GM18508 (cell line): ENCODE measurements around the gene SIK3.
"Not testable (repeated sequence)": the region's sequence is repeated elsewhere in the genome, so short reads cannot be mapped to it uniquely, and the experiment has no call there.

ENCODE experiments used
- ATAC-seq: cut with Tn5 transposase; IDR thresholded peaks from one replicate; pipeline ENCODE4 v1.9.1; 2021; ENCODE audit warnings: moderate number of reproducible peaks; ENCODE audit not compliant: insufficient read depth, unreplicated experiment

Gene SIK3

DNA sequence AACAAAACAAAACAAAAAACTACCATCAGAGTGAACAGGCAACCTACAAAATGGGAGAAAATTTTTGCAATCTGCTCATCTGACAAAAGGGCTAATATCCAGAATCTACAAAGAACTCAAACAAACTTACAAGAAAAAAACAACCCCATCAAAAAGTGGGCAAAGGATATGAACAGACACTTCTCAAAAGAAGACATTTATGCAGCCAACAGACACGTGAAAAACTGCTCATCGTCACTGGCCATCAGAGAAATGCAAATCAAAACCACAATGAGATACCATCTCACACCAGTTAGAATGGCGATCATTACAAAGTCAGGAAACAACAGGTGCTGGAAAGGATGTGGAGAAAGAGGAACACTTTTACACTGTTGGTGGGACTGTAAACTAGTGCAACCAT is 14.3 kb upstream of the SIK3 start:
- ATAC-seq: not testable (repeated sequence)

DNA sequence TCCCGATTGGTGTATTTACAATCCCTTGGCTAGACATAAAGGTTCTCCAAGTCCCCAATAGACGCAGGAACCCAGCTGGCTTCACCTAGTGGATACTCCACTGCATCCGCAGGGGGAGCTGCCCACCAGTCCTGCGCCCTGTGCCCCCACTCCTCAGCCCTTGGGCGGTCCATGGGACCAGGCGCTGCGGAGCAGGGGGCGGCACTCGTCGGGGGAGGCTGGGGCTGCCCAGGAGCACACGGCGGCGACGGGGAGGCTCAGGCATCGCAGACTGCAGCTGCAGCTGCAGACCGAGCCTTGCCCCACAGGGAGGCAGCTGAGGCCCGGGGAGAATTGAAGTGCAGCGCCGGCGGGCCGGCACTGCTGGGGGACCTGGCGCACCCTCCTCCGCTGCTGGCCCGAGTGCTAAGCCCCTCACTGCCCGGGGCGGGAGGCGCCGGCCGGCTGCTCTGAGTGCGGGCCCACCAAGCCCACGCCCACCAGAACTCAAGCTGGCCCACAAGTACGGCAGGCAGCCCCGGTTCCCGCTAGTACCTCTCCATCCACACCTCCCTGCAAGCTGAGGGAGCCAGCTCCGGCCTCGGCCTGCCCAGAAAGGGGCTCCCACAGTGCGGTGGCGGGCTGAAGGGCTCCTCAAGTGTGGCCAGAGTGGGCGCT is 12.2 kb upstream of the SIK3 start:
- ATAC-seq: no peak

DNA sequence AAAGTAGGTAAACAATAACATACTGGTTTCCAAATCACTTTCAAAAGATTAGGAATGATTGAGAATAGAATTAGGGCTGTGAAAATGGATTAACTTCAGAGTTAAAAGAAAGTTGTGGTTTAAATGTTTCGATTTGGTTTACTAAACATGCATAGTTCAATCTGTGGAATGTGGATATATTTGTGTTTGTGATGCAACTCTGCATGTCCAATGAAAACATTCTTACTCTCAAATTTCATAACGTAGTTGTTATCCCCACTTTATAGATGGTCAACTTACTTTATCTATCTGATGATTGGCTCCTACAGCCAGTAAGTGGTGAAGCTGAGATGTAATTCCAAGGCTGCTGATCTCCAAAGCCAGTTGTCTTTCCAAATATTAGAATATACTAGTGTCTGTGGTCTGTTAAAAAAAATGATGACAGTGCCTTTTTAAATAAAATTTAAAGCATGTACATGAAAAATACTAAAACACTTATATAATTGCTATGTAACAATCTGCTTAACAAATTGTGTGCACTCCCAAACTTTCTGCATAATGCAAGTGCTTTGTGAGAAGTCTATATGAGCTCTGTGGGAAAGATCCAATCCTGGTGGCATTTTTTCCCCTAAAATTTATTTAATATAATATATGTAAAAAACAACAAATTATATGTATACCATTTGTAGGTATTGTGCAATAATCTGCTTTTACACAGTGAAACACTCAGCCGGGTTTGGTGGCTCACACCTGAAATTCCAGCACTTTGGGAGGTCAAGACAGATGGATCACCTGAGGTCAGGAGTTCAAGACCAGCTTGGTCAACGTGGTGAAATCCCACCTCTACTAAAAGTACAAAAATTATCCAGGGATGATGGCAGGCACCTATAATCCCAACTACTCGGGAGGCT is 9.7 kb upstream of the SIK3 start:
- no peak for ATAC-seq

DNA sequence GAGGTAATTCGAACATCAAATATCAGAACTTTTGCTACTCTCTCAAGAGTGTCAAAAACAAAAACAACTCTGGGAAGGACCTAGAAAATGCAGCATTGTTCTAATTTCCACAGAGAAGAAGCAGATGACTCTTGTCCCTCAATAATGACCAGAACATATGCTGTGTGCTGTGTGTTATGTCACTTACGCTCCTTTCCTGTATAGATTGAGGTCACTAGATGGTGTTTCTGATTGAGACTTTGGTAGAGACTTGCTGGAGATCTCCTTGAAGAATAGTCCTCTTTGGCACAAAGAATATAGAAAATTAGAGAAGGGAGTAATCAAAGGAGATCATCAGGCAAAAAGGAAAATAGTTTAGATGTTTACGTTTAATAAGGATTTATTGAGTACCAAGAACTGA is 2.3 kb upstream of the SIK3 start:
- ATAC-seq: no peak

DNA sequence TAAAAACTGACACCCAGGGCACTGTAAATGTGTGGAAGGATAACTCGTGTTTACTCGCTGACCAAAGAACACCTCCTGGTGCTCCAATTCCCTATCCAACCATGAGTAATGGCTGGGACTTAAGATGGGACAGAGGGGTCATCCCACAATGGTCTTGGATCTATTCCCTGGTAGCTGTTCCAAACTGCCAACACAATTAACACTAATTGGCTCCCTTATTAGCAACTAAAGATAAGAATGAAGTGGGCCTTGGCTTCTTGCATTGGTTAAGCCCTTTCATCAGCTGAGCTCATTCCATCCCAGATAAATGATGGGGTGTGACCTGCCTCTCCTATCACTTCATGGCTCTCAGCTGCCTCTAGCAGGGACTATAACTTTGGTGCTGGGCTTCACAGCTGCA is 1.5 kb upstream of the SIK3 start:
- no peak for ATAC-seq

DNA sequence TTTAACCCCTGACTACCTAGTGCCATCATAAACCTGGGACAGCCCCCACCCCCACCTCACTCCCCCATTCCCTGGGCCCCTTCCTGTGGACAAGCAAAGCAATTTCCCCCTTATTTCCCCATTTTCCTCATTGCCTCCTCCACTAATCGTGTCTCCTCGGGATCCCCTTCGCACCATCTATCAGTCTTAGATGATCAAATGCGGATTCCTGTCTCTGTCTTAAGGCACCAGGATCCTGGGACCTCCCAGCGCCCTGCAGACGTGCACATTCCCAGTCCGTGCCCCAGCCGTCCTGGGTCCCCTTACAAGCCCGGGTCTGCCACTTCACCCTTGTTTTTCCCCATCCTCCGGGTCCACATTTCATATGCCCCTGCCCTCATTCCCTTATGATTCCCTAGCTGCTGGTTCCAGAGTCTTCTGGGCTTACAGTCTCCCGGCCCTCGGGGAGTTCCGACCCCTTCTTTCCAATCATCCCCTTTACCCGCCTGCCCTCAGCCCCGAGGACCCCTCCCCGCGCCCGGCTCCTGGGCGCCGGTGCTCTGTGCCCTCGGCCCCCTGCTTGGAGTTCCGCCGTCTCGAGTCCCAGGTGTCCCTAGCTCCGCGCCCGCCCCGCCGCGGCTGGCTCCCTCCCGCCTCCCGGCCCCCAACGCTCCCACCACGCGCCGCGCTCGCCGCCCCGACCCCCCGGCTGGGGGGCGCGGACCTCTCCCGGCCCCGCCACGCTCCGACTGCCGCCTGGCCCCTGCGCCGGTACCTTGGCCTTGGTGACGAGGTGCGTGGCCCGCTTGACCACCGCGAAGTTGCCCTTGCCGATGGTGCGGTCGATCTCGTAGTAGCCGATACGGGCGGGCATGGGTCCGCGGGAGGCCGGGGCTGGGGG is 599 bp downstream of the SIK3 start:
- ATAC-seq: no peak

DNA sequence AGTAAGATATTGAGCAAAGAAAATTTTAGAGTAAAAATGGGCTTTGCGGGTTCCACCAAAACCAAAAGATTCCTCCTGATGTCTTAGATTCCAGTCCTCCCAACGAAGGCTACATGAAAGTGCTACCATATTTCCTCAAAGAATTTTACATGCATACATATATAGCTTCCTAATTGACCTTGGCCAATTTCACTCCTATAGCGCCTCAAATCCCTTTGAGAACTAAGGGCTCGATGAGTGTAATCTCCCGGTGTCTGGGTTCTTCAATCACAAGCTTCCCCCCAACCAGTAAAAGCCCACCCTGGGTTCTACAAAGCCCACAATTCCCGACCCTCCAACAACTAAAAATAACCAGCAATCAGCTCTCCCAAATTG is 1.2 kb downstream of the SIK3 start:
- no peak for ATAC-seq

DNA sequence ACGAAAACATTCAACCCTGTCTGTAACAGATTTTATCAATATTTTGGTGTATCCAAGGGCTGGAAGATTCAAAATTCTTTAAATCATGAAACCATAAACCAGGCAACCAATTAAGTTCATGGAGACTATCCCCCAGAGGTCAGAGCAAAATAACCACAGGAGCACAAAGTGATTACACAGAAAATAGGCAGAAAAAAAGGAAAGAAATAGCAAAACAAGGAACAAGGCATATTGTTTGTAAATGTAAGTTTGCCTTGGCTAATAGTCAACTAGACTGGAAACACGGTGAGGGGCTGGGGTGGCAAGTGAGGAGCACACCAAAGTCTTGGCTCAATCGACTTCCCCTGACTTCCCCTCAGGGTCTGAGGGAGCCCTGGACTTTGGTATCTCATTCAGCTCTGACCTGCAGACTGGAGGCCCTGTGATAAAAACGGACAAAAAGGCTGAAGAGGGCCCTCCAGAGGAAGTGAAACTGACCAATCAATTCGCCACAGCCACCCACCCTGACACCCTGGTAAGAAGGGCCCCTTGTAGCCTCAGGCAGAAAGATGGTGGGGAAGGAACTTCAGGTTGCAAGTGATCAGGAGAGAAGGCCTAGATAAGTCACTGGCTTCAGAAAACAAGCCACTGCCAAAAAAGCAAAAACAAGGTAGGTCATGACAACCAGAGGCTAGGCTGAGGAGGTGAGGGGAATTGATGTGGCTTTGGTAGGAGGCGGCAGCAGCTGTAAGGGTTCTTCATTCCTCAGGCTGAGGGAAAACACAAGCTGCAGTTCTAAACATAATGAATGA is 1.8 kb downstream of the SIK3 start:
- ATAC-seq: no peak

DNA sequence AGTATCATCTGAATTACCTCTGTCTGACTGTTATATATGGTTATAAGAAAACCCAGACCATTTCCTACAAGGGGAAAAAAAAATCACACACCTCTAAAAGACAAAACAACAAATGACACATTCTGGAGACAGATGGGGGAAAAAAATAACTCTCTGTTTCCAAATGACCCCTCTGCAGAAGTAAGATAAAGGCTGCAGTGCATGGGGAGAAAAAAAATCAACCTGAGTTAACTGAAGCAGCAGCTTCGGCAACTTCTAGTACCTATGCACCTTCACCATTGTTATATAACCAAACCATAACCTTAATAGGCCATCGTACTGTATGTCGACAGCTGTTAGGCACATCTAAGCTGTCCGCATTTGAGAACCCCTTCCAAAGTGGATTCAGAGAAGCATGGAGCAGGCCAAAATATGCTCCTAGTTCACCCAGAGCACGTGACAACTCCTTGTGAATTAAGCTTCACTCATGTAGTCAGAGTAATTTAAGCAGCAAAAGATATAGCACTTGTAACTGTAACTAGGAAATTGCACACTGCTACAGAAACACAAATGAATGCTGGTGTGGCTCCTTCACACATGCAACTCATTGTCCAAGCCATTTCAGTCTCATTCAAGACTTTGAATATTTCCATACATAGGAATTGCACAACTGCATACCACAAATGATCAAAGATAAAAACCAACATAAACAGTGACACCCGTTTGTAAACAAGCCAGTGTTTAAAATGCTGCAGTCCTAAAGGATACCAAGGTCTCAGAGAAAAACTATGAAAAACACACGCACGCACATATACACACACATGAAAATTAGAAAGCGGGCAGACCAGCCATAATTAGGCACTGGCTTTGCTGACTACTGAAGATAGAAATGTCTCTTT is 2.7 kb downstream of the SIK3 start:
- no peak for ATAC-seq

DNA sequence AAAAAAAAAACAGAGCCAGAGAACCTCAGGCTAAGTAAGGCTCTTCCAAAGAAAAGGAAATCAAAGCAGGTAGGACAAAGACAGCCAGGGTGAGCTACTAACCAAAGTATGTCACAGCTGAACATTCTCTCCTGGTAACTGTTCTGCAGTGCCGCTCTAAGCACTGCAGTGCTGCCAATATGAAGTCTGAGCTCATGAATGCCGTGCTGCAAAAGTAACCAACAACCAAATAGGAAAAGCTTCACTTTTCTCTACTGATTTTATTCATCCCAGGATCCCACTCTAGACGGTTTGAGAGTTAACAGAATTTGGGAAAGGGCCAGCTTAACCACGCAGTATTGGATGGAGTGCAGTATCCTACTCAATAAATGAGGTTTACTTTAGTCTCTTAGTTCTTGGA is 3.5 kb downstream of the SIK3 start:
- ATAC-seq: no peak

DNA sequence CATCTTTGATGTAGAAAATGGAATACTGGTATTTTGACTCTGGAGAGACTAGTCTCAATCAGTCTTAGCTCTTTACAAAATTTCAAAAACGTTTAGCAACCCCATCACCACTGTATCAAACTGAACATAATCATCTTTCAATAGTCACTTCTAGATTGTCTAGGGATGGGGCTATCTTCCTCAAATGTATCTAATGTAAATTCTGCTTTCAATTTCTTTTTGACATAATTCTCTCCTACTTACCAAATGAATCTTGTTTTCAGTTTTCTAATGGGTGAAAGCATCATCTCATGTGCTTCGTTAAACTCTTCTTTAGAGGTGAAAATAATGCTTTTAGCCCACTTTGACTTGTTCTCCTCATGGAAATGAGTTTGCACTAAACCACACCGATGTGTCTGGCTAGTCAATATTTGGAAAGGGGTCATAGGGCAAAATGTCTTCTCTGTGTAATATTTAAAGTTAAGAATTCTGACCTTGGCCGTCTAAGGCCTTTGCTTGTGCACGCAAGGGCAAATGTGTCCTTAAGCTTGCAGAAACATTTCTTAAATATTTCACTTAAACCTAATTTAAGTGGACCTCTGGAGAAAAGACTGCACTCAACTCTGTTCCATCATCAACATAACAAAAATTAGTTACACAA is 5.2 kb downstream of the SIK3 start:
- ATAC-seq: no peak

DNA sequence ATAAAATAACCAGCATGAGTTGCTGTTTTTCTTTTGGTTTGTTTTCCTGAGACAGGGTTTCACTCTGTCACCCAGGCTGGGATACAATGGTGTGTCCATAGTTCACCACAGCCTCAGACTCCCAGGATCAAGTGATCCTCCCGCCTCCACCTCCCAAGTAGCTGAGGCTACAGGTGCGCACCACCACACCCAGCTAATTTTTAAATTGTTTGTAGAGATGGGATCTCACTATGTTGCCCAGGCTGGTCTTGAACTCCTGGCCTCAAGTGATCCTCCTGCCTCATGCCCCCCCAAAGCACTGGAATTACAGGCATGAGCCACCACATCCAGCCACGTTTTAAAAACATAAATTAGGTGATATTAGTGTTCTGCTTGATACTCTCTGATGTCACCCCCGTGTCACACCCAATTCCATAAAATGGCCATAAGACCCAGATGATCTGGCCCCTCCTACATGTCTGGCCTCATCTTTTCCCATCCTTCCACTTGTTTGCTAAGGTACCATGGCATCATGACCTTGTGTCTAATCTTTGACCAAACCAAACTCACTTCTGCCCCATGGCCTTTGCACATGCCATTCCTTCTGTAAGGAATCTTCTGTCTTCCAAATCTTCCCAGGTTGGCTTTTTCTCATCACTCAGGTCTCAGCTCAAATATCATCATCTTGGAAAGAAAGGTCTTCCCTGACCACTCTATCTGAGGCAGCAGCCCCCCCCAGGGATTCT is 6.3 kb downstream of the SIK3 start:
- no peak for ATAC-seq

DNA sequence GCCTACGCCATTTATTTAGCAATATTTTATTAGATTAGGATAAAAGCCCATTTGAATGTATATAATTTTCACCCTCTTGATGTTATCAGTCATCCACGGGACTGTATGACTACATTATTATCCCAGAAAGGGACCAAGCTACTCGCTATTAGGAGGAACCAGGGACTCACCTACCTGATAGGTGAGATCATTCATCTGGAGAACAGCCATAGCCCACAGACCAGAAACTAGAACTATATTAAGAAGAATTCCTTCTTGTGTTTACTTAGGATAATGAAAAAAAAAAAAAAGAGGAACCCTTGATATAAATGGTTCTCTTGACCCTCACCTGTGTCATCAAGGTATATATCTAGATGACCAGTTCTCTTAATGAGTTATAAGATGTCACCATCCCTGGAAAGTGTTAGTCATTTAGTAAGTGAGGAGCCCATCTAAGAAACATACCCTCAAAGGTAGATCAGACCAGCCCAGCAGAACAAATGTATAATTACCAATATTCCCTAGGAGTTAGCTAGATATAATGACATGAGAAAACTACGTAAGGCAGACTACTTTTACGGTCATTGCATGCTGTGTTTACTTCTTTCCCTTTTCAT is 8.0 kb downstream of the SIK3 start:
- no peak for ATAC-seq

DNA sequence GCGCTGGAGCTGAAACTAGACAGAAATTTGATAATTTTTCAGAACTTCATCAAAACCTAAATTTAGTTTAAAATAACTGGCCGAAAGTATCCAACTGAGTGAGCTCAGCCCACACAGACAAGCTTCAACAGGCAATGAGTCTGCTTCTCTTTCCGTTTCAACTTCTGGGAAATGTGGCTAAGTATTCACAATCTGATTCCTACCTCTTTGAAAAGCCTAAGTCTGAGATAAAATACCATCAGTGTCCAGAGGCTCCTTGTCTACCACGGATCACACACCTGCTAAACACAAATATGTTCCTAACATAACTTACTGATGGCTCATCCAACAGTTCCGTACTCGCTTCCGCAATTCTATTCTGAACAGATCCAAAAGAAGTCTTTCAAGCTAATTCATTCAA is 8.5 kb downstream of the SIK3 start:
- no peak for ATAC-seq

DNA sequence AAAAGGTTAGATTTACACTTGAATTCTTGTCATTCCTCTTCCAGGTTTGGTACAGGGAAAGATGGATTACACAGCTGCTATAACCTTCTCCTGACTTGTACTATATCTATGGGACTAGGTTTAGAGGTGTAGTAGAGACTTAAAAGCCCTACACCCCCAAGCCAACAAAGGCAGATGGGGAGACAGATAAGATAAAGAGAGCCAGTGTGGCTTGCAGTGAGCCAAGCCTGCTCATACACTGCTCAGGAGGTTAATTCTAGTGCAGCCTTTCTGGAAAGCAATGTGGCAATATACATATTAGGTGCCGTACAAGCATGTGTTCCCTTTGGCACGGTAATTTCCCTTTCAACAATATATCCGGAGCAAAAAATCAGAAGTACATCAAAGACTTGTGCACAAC is 10.8 kb downstream of the SIK3 start:
- no peak for ATAC-seq

DNA sequence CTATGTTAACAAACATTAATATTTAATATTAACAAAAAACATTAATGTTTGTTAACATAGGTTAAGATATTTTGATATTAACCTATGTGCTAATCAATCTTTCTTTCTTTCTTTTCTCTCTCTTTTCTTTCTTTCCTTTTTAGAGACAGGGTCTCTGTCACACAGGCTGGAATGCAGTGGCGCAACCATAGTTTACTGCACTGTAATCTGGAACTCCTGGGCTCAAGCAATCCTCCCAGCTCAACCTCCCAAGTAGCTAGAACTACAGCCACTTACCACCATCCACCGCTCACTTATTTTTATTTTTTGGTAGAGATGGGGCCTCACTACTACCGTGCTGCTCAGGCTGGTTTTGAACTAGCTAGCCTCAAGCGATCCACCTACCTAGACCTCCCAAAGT is 13.2 kb downstream of the SIK3 start:
- no peak for ATAC-seq

DNA sequence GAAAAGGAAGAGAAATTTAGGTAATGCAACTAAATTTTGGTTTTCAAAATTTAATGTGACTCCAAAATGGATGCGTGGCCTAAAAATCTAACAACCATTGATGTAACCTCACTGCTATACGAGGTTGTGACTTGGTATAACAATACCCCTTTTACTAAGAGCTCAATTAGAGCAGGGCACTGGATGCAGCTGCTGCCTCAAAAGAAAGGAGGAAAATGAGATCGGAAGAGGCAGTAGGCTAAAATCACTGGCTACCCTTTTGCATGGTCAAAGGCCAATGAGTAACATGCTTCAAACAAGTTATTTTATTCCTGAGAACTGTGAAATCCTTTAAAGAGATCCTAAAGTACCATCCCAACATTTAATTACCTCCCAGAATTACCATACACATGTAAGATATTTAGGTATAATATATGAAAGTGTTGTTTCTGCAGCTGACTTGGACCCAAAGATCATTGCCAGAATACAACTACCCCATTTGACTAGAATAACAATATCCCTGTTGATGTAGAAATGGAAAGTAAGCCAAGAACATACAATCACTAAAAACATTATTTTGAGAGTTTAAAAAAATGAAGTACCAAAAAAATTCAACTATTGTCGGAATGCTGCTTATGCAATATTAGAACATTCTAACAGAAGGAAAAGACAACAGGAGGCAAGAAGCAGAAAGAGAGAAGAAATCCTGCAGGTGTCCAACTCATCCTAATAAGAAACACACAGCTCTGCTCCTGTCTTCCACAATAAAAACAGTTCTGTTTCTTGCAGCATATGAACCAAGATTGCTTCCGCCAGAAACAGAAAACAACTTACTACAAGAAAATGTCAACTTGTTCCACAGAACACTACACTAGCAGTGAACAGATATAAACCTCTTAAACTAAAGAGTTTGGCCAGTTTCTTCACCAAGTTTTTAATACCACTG is 15.0 kb downstream of the SIK3 start:
- ATAC-seq: no peak
